ENCODE results near the gene HPS3.

DNA sequence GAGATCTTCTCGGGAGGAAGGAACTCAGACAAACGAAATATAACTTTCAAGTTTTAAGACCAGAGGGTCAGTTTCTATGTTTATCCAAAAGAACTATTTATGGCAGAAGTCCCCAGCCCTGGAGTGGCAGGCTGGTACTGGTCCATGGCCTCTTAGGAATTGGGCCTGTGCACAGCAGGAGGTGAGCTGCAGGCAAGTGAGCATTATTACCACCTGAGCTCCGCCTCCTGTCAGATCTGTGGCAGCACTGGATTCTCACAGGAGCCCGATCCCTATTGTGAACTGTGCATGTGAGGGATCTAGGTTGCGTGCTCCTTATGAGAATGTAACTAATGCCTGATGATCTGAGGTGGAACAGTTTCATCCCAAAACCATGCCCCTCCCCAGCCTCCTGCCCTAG, 14.3 kb upstream of the HPS3 start:
- TF ChIP-seq CTCF (IDR thresholded peaks at IDR 0.05), result no peak
- no peak for TF ChIP-seq POLR2A (IDR thresholded peaks at IDR 0.05)

All from thyroid gland (tissue), 4 donors.